OCI-LY3 (cell line): ENCODE measurements around the gene CD200R1L.

Source experiments
- H2AFZ ChIP-seq: fragments of 200-600, 300-600 bp; shearing (Covaris generic); 2 replicates; pipeline ENCODE4 v1.6.0; 2014; ENCODE audit warnings: antibody characterized with exemption, low read depth, low read length
- H3K27ac ChIP-seq: fragments of 200-600, 300-600 bp; sonication (generic); 2 replicates; pipeline ENCODE4 v1.5.1; 2014; ENCODE audit warnings: mild to moderate bottlenecking, low read length, moderate library complexity, mixed read lengths
- H3K27me3 ChIP-seq: fragments of 200-600, 300-600 bp; sonication (generic); 2 replicates; pipeline ENCODE4 v1.6.1; 2014; ENCODE audit warnings: low read depth, low read length, mixed read lengths
- H3K36me3 ChIP-seq: fragments of 200-600, 300-600 bp; sonication (generic); replicated peaks from 2 replicates; pipeline ENCODE3; 2014; ENCODE audit warnings: low read depth, low read length, mixed read lengths
- H3K4me1 ChIP-seq: fragments of 300-600, 200-600 bp; sonication (generic); 2 replicates; pipeline ENCODE4 v1.6.1; 2014; ENCODE audit warnings: low read length, mixed read lengths
- H3K4me2 ChIP-seq: fragments of 200-600, 300-600 bp; sonication (generic); 2 replicates; pipeline ENCODE4 v1.6.1; 2014; ENCODE audit warnings: low read length, mixed read lengths
- H3K4me3 ChIP-seq: fragments of 300-600, 200-600 bp; sonication (generic); 2 replicates; pipeline ENCODE4 v1.5.1; 2014; ENCODE audit warnings: antibody characterized with exemption, mild to moderate bottlenecking, low read length, moderate library complexity
- H3K79me2 ChIP-seq: fragments of 300-600, 200-600 bp; shearing (Covaris generic); 2 replicates; pipeline ENCODE4 v1.6.1; 2014; ENCODE audit warnings: mild to moderate bottlenecking, low read length, mixed read lengths
- H3K9ac ChIP-seq: fragments of 300-600, 200-600 bp; shearing (Covaris generic); 2 replicates; pipeline ENCODE4 v1.6.0; 2014; ENCODE audit warnings: mild to moderate bottlenecking, low read length, moderate library complexity
- H3K9me3 ChIP-seq: fragments of 200-600, 300-600 bp; shearing (Covaris generic); 2 replicates; pipeline ENCODE4 v1.6.1; 2014; ENCODE audit warnings: low read length, mixed read lengths; ENCODE audit not compliant: insufficient read depth
- H4K20me1 ChIP-seq: fragments of 200-600, 300-600 bp; sonication (generic); 2 replicates; pipeline ENCODE4 v1.6.1; 2016; ENCODE audit warnings: low read length, mixed read lengths; ENCODE audit not compliant: insufficient read depth
- EZH2phosphoT487 ChIP-seq: fragments of 200-600 bp; shearing (Covaris generic); IDR thresholded peaks from 2 replicates; pipeline ENCODE4 v1.6.1; 2018; ENCODE audit warnings: antibody characterized with exemption, mixed run types, low read depth
- TF ChIP-seq, protein P1 (sequence below): fragments of 200-600, 300-600 bp; sonication (generic); IDR thresholded peaks from 2 replicates; pipeline ENCODE4 v1.5.1; 2014; ENCODE audit warnings: antibody characterized with exemption, low read length, low read depth

The CD200R1L gene

DNA sequence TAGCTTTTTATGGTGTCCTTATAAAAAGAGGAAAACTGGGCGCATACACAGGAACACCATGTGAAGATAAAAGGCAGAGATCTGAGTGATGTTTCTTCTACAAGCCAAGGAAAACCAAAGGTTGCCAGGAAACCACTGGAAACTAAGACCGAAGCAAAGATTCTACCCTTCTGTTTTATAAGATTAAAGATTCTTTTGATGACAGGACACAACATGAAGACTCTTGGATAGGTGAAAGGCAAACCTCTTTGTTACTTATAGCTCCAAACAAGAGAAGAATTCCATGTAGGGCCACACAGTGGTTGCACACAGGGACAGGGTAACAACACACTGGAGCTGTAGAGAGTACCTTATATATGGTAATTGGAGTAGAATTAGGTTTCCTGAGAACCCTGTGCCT lies at the start of gene CD200R1L:
TSS of gene CD200R1L (minus strand) at position 101 of the 400 bp plus-strand sequence. CDS start 17,497 bp downstream, outside the sequence.
- H3K9me3 ChIP-seq = peaks cover 14% of the 10 kb centered on the region
- H3K9ac ChIP-seq = no peak within 1 kb of the TSS
- H3K4me3 ChIP-seq = no peak within 1 kb of the TSS
- H3K27ac ChIP-seq = no peak within 1 kb of the TSS
- peaks cover 24% of the 10 kb centered on the region for H3K4me1 ChIP-seq
- H3K36me3 ChIP-seq = peaks cover 8% of the 10 kb centered on the region
- TF ChIP-seq EZH2phosphoT487 = no peak
- TF ChIP-seq, protein P1, sequence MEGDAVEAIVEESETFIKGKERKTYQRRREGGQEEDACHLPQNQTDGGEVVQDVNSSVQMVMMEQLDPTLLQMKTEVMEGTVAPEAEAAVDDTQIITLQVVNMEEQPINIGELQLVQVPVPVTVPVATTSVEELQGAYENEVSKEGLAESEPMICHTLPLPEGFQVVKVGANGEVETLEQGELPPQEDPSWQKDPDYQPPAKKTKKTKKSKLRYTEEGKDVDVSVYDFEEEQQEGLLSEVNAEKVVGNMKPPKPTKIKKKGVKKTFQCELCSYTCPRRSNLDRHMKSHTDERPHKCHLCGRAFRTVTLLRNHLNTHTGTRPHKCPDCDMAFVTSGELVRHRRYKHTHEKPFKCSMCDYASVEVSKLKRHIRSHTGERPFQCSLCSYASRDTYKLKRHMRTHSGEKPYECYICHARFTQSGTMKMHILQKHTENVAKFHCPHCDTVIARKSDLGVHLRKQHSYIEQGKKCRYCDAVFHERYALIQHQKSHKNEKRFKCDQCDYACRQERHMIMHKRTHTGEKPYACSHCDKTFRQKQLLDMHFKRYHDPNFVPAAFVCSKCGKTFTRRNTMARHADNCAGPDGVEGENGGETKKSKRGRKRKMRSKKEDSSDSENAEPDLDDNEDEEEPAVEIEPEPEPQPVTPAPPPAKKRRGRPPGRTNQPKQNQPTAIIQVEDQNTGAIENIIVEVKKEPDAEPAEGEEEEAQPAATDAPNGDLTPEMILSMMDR = no peak
- H3K4me2 ChIP-seq = peak within 1 kb of the TSS; percentile 61
- H4K20me1 ChIP-seq = no peaks in the 10 kb centered on the region
- no peaks in the 10 kb centered on the region for H3K79me2 ChIP-seq
- H2AFZ ChIP-seq = no peak within 1 kb of the TSS
- H3K27me3 ChIP-seq = no peaks in the 10 kb centered on the region

- H2AFZ ChIP-seq = no peak overlapping the region
- H4K20me1 ChIP-seq = no peaks in the 10 kb centered on the region
- TF ChIP-seq EZH2phosphoT487 = no peak
- TF ChIP-seq, protein P1 = no peak
- no peaks in the 10 kb centered on the region for H3K79me2 ChIP-seq
- no peaks in the 10 kb centered on the region for H3K9me3 ChIP-seq
- H3K36me3 ChIP-seq = no peaks in the 10 kb centered on the region
- no peak overlapping the region for H3K4me2 ChIP-seq
- no peak overlapping the region for H3K9ac ChIP-seq
- no peak overlapping the region for H3K4me3 ChIP-seq
- H3K4me1 ChIP-seq = peaks cover 7% of the 10 kb centered on the region
- no peak overlapping the region for H3K27ac ChIP-seq
- no peaks in the 10 kb centered on the region for H3K27me3 ChIP-seq
Measured at GRCh38 chr3:112894258-112894657, 47.6 kb upstream of the CD200R1L start.

DNA sequence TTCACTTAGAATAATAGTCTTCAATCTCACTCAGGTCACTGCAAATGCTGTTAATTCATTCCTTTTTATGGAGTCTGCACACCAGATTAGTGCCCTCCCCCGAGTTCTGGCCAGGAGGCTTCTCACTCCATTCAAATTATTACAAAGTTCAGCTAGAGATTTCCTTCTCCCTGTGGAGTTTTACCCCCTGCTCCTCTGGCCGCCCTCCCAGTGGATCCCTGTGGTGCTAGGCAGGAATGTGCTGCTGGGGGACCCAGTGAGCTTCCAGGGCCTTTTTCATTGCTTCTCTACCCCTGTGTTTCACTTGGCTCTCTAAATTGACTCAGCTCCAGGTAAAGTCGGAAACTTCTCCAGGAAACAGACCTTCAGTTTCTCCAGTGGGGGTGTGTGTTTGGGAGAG lies 42.7 kb upstream of the CD200R1L start:
- H3K9ac ChIP-seq = no peak overlapping the region
- H3K4me1 ChIP-seq = peaks cover 18% of the 10 kb centered on the region
- no peak overlapping the region for H3K4me2 ChIP-seq
- H3K27ac ChIP-seq = no peak overlapping the region
- no peaks in the 10 kb centered on the region for H3K9me3 ChIP-seq
- H3K4me3 ChIP-seq = no peak overlapping the region
- H3K79me2 ChIP-seq = no peaks in the 10 kb centered on the region
- no peak for TF ChIP-seq EZH2phosphoT487
- no peak overlapping the region for H2AFZ ChIP-seq
- no peaks in the 10 kb centered on the region for H3K36me3 ChIP-seq
- H3K27me3 ChIP-seq = no peaks in the 10 kb centered on the region
- H4K20me1 ChIP-seq = no peaks in the 10 kb centered on the region

DNA sequence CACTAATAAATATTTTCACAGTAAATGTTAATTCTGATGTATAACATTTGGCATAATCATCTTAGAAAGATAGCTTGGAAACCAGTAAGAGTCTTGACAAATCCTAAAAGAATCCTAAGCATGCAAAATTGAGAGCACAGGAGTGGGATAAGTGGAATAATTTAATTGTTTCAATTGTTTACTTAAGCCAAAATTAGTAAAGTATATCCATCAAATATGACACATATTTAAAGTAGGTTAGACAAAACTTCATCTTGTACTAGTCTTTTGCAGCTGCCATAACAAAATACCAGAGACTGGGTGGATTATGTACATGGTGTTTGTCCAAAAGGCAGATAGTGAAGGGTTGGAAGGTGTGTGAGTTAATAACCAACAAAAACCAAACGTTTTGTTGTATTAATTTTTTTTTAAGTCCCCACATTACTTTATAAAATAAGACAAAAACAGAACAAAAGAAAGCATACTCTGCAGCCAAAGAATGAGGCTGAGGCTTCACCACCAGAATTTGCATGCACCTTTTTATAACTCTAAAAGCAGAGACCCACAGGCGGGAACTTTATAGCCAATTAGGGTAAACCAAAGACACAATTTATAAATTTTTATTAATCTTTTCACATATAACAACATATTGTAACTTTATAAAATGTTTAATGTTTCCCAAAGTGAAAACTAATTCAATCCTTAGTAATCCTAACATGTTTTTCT lies 41.9 kb upstream of the CD200R1L start:
- H3K4me3 ChIP-seq = no peak overlapping the region
- no peaks in the 10 kb centered on the region for H3K79me2 ChIP-seq
- H3K27me3 ChIP-seq = no peaks in the 10 kb centered on the region
- no peak overlapping the region for H3K9ac ChIP-seq
- H4K20me1 ChIP-seq = no peaks in the 10 kb centered on the region
- no peaks in the 10 kb centered on the region for H3K36me3 ChIP-seq
- H3K27ac ChIP-seq = no peak overlapping the region
- no peak overlapping the region for H3K4me2 ChIP-seq
- H2AFZ ChIP-seq = no peak overlapping the region
- TF ChIP-seq EZH2phosphoT487 = no peak
- TF ChIP-seq, protein P1 = no peak
- H3K9me3 ChIP-seq = no peaks in the 10 kb centered on the region
- H3K4me1 ChIP-seq = peaks cover 26% of the 10 kb centered on the region
